ENCODE results near the gene SREBF1.

- TF ChIP-seq CTCF (conservative IDR thresholded peaks at IDR 0.05 in 1 of 2, IDR thresholded peaks at IDR 0.05 in 1 of 2; ENCODE audit: extremely low read depth in 1 of 2, insufficient read depth in 1 of 2, low read depth in 1 of 2, low read length in 2 of 2) (no peak), EZH2 (IDR thresholded peaks at IDR 0.05; ENCODE audit: borderline replicate concordance, low read length) (no peak)
These were observed 4.8 kb downstream of the SREBF1 start for GRCh38 chr17:17832032-17832363.

All from mammary epithelial cell (primary cell).